Stomach (tissue), 4 donors: ENCODE results near the gene ANKRD28.

Source experiments
- CTCF ChIP-seq, 7 experiments: fragments of 450-650 bp in 4 of 7; fragments of 200-600 bp in 3 of 7; sonication (generic) in 3 of 7; IDR thresholded peaks; one replicate each; pipeline ENCODE4 v1.5.1; 2016 to 2019; ENCODE audit warnings: antibody characterized with exemption in 7 of 7, control low read depth in 2 of 7, mild to moderate bottlenecking in 1 of 7
- POLR2A ChIP-seq, 4 donors: fragments of 450-650 bp; IDR thresholded peaks; one replicate each; pipeline ENCODE4 v1.6.1; 2016; ENCODE audit warnings: antibody characterized with exemption in 4 of 4, control low read depth in 2 of 4, mild to moderate bottlenecking in 1 of 4, moderate library complexity in 1 of 4
- POLR2AphosphoS5 ChIP-seq, 3 donors: sonication (generic); formaldehyde crosslinking; IDR thresholded peaks; one replicate each; pipeline ENCODE4 v1.6.1; 2016; ENCODE audit warnings: antibody characterized with exemption in 3 of 3

- TF ChIP-seq CTCF (IDR thresholded peaks at IDR 0.05) (no peak), POLR2AphosphoS5 (IDR thresholded peaks at IDR 0.05) (no peak), POLR2A (IDR thresholded peaks at IDR 0.05) (no peak)
These were observed 137.5 kb downstream of the ANKRD28 start for GRCh38 chr3:15660055-15660935.
